GM19193 (cell line): ENCODE data around the gene SPATA19.

Experiments
- POLR2A ChIP-seq: IDR thresholded peaks from 4 replicates; pipeline ENCODE4 v1.6.1; 2011; ENCODE audit not compliant: insufficient read depth, insufficient read length; ENCODE audit errors: extremely low read depth

The SPATA19 gene

DNA sequence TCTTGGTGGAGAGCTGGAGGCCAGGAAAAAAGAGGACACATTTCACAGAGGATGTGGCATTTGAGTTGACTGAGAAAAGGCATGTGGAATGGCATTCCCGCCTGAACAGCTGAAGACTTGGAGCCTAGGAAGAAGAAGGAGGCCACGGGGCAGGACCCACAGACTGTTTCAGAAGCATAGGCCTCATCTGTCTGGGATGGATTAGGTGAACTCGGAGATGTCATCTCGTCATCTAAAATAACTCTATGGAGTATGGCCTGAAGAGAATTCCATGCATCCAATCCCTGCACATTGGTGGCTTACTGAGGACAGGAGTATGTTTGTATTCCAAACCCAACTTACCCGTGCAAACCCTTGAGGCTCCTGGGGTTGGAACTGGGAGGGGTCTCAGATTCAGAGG lies 16.4 kb downstream of the SPATA19 start:
- no peak for TF ChIP-seq POLR2A

DNA sequence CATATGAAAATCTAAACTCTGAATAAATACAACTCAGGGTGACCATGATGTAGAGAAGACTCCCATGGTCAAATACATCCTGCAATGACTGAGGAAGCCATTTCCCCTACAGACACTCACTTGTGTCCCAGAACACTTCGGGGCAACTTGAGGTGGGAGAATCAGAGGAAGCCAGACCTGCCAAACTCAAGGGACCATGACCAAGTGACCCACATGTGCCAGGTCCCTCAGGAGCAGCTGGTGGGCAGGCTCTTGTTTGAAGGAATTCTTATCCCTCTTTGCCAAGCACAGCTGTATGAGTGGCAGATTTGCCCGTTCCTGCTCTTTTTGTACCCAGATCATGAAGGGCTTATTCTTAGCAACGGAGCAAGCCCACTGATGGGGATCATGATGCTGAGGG lies 17.8 kb downstream of the SPATA19 start:
- TF ChIP-seq POLR2A: no peak

DNA sequence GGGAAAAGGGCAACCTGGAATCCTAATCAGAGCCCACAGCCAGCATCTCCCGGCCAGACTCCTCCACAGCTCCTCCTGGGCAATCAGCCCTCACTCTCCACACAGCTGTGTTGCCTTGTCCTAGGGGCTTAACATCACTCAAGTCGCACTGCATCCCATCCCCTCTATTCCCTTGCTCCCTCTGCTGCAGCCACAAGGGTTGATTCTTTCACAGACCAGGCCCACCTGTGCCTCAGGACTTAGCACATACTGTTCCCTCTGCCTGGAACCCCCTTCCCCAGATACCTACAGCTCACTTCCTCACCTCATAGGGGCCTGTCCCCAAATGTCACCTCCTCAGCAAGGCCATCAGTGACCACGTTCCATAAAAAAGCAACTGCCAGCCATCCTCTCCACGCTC lies 18.4 kb downstream of the SPATA19 start:
- no peak for TF ChIP-seq POLR2A

DNA sequence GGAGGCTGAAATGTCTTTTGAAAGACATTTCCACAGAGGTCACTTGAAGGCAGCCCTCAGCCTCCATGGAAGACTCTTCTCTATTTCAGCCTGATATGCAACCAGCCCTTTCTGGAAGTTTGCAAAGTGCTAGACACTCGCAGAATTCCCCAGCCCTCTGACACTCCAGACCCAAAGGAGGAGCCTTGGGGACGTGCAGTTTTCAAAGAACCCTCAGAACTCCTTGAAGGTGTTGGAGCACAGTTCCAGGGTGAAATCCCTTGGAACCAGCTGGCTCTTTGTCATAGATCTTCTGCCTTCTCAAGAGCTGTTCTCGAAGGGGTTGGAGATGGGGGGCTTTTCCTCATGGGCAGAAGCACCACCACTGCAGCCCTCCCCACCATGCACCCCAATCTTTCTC lies 19.6 kb downstream of the SPATA19 start:
- TF ChIP-seq POLR2A: no peak

DNA sequence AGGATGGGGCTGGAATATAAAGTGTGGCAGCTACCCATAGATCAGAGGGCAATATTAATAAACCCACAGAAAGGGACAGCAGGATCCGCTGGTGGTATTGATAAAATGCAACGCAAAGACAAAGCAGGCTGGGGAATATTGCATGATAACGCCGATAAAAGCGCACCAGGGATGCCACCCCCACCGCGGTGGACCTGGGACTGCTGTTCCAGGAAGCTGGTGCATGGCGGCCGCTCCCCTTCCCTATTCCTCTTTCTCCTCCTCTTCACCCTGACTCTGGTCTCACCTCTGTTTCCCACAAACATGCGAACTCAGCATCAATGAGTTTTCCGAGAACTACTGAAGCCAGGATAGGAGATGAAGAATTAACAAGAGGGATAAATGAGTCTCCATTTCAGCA lies 20.2 kb downstream of the SPATA19 start:
- no peak for TF ChIP-seq POLR2A

DNA sequence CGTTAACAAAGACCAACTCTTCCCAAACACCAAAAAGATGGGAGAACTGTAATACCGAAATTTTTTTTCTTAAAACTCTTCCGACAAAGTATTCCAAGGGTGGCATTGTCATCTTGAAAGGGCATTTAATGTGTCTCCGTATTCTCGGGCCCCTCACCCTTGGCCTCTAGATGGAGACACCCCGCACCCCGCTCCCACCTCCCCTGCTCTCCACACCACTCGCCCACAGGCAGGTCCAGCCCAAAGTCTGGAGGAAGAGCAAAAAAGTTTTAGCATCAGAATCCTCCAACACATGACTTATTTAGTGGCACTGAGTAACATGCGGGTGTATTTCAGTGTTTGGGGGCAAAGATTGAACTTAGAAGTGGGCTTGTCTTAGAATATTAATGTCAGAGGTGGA lies 20.7 kb downstream of the SPATA19 start:
- no peak for TF ChIP-seq POLR2A

DNA sequence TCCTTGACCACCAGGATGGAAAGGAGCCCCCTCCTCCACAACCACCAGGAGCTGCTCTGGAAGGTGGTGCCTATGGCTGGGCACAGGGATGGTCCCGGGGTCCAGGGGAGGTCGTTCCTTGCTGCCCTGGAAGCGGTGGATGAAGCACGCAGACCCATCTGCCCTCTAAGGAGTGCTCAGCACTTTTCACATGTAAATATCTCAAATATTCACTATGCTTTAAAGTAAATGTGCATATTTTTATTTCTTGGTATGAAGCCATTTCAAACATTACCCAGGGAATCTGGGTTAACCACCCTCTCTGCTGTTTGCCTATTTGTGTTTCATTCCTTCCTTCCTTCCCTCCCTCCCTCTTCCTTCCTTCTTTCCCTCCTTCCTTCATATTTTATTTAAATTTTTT lies 21.7 kb downstream of the SPATA19 start:
- no peak for TF ChIP-seq POLR2A

DNA sequence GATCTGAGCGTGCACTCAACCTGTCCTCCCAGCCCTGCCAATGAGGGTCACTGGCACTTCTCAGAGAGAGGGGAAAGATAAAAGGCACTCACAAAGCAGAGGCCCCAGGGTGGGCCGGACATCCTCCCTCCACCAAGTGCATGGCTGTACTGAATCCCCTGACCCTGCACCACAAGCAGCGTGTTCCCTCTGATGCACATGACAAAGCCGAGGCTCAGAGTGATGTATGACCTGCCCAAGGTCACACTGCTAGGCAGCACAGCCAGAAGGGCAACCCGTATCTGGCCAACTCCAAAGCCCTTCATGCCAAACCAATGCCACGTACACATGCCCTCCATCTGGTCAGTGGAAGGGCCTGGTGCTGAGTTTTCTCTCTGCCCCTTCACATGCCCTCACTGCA lies 22.1 kb downstream of the SPATA19 start:
- TF ChIP-seq POLR2A: no peak

DNA sequence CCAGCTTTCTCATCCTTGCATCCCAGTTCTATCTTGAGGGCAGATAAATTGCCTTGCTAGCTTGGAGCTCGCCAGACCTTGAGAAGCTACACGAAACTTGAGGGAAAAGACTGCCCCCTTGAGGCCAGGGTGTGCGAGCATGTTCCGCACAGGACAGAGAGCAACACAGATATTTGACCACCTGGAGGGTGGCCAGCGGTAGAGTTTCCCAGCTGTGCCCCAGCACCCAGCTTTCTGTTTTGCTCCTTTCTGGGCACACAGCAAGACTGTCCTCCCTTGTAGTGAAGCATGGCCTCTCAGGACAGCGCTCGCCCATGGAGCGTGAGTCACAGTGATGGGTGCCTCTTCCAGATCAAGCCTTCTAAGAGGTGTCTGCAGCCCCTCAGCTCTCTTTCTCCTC lies 23.5 kb downstream of the SPATA19 start:
- no peak for TF ChIP-seq POLR2A

DNA sequence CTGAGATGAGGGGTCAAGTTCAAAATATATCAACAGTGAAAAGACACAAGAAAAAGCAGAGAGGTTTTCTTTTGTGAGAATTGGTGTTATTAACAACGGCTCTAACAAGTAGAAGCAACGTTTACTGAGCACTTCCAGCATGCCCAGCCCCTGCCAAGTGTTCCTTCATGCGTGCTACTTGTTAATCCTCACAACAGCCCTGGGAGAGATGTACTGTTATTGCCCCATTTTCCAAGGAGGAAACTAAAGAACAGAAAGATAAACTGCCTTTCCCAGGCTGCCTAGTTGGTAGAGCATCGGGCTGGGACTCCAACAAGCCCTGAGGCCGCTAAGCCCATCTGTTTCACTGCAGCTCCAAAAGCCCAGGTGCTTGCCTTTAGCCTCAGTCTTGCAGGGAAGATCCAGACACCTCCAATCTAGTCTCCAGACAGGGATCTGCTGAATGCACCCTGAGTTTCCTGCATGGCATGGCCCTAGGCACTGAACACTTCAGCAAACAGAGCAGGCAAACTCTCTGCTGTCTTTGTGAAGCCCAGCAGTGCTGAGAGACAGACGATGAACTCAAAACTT lies 25.5 kb downstream of the SPATA19 start:
- TF ChIP-seq POLR2A: no peak

DNA sequence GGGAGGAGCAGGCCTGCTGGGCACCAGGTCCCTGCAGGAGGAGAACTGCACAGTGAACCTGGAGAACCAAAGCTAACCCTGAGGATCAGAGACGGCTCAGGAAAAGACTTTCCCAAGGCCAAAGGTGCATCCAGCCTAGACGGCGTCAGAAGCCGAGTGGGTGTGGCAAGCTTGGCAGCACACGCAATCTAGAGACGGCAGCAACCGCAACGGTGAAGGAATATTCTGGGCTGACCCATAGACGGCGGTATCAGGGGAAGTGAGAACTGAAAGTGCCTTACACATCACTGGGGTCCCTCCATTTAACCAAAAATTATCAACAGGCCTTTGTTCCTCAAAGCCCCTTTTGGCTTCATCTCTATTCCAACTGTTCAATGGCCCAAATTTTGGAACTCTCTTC lies 26.2 kb downstream of the SPATA19 start:
- no peak for TF ChIP-seq POLR2A

DNA sequence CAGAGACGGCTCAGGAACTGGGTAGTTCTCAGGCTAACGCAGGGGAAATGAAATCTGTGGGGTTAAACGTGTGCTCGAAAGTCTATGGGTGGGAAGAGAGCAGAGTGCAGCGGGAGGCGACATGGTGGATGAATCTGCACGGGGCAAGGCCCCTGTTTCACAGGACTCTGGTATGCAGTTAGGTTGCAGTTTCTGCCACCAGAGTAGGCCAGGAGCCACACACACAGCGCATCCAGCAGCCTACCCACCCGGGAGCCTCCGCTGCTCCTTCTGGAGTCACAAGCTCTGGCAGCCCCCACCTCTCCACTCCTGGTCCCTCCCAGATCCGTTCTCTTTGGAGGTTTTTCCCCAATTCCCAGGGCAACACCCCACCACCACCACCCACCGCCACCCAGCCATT lies 27.0 kb downstream of the SPATA19 start:
- no peak for TF ChIP-seq POLR2A

DNA sequence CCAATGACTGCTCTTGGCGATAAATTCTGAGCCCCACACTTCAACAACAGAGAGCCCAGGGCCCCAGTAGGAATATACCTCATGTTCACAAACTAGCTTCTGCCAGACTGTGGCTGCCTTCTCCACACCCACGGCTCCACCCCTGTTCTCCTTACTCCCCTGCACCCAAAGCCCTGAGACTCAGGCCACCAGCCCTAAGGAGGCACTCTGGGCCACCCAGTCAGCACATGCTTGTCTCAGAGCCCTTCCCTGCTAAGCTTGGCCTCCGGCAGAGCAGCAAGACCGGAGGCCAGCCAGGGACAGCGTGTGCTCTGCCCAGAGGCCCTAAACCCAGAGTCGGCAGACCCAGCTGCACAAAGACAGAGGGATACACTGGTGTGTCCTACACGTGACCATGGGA lies 27.9 kb downstream of the SPATA19 start:
- no peak for TF ChIP-seq POLR2A

DNA sequence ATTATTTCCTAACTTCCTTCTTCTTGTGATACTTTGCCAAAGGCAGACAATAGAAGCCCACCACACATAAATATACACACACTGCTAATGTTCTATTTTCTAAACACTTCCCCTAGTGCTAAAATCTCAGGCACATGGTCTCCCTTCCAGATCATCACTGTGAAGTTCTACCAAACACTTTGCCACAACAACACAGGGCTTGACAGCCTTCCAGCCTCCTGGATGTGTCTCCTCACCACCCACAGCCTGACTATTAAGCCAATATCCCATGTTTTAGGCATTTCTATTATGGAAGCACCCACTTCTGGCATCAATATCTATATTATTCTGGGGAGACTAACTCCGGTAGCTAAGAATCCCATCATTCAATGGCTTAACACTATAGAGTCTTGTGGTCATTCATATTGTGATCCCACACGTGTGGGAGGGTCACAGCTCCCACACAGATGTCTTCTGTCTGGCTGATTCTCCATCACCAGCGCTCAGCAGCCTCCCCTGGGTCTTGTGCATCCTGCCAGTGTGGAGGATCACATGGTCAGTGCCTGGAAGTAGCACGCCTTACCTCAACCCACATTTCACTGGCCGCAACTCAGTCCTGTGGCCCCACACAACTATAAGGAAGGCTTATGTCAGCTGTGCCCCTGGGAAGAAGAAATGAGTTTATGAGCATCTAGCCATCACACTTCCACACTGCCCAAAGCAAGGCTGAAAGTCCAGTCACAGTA lies 29.0 kb downstream of the SPATA19 start:
- TF ChIP-seq POLR2A: no peak

DNA sequence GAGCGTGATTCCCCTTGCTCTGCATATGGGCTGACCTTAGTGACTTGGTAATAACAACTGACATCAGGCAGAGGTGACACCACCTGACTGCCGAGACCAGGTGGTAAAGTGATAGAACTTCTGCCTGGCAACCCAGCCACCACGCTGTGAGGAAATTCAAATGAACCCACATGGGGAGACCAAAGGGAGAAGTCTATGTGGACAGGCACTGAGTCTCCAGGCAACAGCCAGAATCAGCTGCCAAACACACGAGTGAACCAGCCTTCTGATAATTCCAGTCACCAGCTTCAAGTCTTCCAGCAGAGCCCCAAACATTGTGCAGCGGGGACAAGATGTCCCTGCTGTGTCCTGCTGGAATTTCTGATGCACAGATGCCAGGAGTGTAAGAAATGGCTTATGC lies 29.7 kb downstream of the SPATA19 start:
- TF ChIP-seq POLR2A: no peak

DNA sequence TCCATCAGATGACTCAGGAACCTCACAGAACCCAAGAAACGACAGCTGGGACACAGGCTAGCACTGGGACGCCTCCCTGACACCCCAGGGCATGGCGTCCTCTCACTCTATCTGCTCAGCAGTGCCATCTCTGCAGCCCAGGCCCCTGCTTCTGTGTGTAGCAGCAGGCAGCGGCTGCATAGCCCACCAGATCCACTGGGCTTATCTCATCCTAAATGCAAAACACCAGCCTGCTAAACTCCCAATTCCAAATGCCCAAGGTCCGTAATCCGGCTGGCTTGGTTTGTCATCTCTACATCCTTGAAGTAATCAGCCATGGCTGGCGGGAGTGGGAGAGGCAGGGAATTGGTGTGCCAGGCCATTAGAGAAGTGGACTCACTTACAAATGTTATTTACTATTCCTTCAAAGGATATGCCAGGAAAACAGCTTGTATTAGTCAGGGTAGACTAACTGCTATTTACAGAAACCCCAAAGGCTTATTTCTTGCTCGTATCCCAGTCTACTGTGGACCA lies 30.7 kb downstream of the SPATA19 start:
- no peak for TF ChIP-seq POLR2A
